ENCODE results near the gene MVB12B.

GRCh38 chr9:126401581-126401980 is 75.0 kb downstream of the MVB12B start:
- no peak for TF ChIP-seq GATA3 (IDR thresholded peaks at IDR 0.05; ENCODE audit: low read depth, low read length)
- TF ChIP-seq GATA2 (IDR thresholded peaks at IDR 0.05; ENCODE audit: low read depth, low read length) = no peak
